ENCODE measurements around the gene ZFHX3. TPM values are rescaled to one million over a fixed set of nuclear protein-coding genes. Genes with fewer than 3 reads are reported as not detected.

ZFHX3 gene
- total and polyA plus RNA-seq, 9 of the 15 experiments (the other 6 are each of a cell fraction or from before 2014, with no cell fraction given) = 0.01 to 0.23 (median 0.06) TPM; not detected in 4

DNA sequence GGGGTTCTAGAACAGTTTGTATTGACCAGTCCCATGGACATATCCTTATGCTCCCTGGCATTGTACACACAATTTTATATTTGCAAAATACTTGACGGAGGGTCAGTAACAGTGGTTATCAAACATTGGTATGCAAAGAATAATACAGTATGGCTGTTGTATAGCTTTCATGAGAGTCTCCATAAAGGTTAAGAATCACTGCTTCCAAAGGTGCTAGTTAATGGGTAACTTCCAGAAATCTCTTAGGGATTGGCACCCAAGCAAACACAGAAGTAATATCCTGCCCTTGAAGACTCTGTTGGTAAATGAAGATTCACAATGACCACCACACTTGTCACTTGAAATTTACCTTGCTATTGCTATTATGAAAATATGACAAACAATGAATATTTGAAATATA, 239.2 kb downstream of the ZFHX3 start (continued):
- no peak for TF ChIP-seq PHB2 (IDR thresholded peaks at IDR 0.05; ENCODE audit: low read depth)

DNA sequence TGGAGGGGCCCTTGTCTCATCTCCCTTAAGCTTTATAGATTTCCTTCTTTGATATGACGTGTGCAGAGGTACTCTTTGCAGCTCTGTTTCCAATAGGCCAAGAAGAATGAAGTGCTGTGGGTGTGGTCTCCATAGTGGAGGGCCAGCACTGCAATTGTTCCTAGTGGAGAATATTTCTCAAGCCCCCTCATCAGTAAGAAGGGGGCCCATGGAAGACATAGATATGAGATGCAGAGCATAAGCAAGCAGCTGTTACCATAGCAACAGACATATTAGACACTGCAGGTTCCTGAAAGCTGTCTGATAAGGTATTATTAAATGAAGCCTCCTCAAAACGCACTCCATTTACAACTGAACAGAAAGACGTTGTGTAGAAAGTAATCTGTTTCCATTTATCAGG, 240.7 kb downstream of the ZFHX3 start:
- POLR2A ChIA-PET = interaction anchor here (1.3 kb wide), 1 partner anchor 11 kb away, joined by 5 read pairs; no protein-coding TSS in a partner anchor
- no peaks in the 10 kb centered on the region for H3K27me3 ChIP-seq (ENCODE audit: control insufficient read depth in 2 of 2, insufficient read depth in 2 of 2, low read length in 2 of 2)
- in situ Hi-C loops (cut with MboI) (no loop called here), intact Hi-C loops (cut with micrococcal nuclease) (no loop called here)
- no peak overlapping the region for H3K27ac ChIP-seq (ENCODE audit: extremely low read depth, low read depth, low read length)
- no TSS peak for BruUV-seq (replicated peaks)
- H3K36me3 ChIP-seq (ENCODE audit: control insufficient read depth, insufficient read depth, low read length) = no peaks in the 10 kb centered on the region
- CTCF ChIA-PET (ENCODE audit: low intra/inter-chr PET ratio) = no interaction called here
- no peak overlapping the region for H2AFZ ChIP-seq (ENCODE audit: low read depth, low read length)
- ATAC-seq = no peak
- H3K4me1 ChIP-seq (replicated peaks in 1 of 2; ENCODE audit: control insufficient read depth in 2 of 2, insufficient read depth in 2 of 2, low read length in 2 of 2) = no peaks in the 10 kb centered on the region; a peak in 1 of 5 replicates
- H3K9me1 ChIP-seq (ENCODE audit: control insufficient read depth, insufficient read depth, low read length) = no peaks in the 10 kb centered on the region
- no peak overlapping the region for H3K4me2 ChIP-seq (ENCODE audit: insufficient read depth, low read length)
- no peaks in the 10 kb centered on the region; the same call in 1 of the 2 replicates for H4K20me1 ChIP-seq (replicated peaks; ENCODE audit: control insufficient read depth, insufficient read depth, low read length)
- no peak overlapping the region for H3K9ac ChIP-seq (ENCODE audit: insufficient read depth in 1 of 2, low read depth in 2 of 2, low read length in 2 of 2)
- no peaks in the 10 kb centered on the region for H3K9me3 ChIP-seq (replicated peaks; ENCODE audit: control insufficient read depth, insufficient read depth, low read depth, low read length)
- H3K4me3 ChIP-seq = no peak overlapping the region
- TF ChIP-seq RFX1 (IDR thresholded peaks at IDR 0.05) (peak; percentile 79), KDM1A (IDR thresholded peaks at IDR 0.05) (no peak)
- no peak for FAIRE-seq
- 0% methylated on average over 3 of the region's 3 CpGs for WGBS (ENCODE audit: insufficient coverage, low coverage, missing lambda C conversion rate)
- no peaks in the 10 kb centered on the region for H3K79me2 ChIP-seq (ENCODE audit: control insufficient read depth, insufficient read depth, low read length)
- no peak for DNase-seq (ENCODE audit: extremely low read depth in 1 of 4, low spot score in 3 of 4)

- no peaks in the 10 kb centered on the region for H3K9me1 ChIP-seq (ENCODE audit: control insufficient read depth, insufficient read depth, low read length)
- DNase-seq (ENCODE audit: extremely low read depth in 1 of 4, low spot score in 3 of 4) (no peak), ATAC-seq (no peak), FAIRE-seq (no peak)
- H3K27me3 ChIP-seq (ENCODE audit: control insufficient read depth in 2 of 2, insufficient read depth in 2 of 2, low read length in 2 of 2) = no peaks in the 10 kb centered on the region
- H3K79me2 ChIP-seq (ENCODE audit: control insufficient read depth, insufficient read depth, low read length) = no peaks in the 10 kb centered on the region
- no peaks in the 10 kb centered on the region for H3K4me1 ChIP-seq (replicated peaks in 1 of 2; ENCODE audit: control insufficient read depth in 2 of 2, insufficient read depth in 2 of 2, low read length in 2 of 2)
- intact Hi-C loops (cut with micrococcal nuclease) (no loop called here), in situ Hi-C loops (cut with MboI) (no loop called here)
- no TSS peak for BruUV-seq (replicated peaks)
- H3K36me3 ChIP-seq (ENCODE audit: control insufficient read depth, insufficient read depth, low read length) = no peaks in the 10 kb centered on the region
- 17% methylated on average over 3 of the region's 3 CpGs for WGBS (ENCODE audit: insufficient coverage, low coverage, missing lambda C conversion rate)
- ChIA-PET CTCF (ENCODE audit: low intra/inter-chr PET ratio) (no interaction called here), POLR2A (interaction anchor here (2.1 kb wide), 1 partner anchor 13 kb away, joined by 5 read pairs; no protein-coding TSS in a partner anchor)
- no peaks in the 10 kb centered on the region for H4K20me1 ChIP-seq (replicated peaks; ENCODE audit: control insufficient read depth, insufficient read depth, low read length)
- no peak overlapping the region for H3K4me3 ChIP-seq
- H3K4me2 ChIP-seq (ENCODE audit: insufficient read depth, low read length) = no peak overlapping the region
- no peak for TF ChIP-seq STAT6 (CRISPR knock-in tag; IDR thresholded peaks at IDR 0.05)
- H3K9me3 ChIP-seq (replicated peaks; ENCODE audit: control insufficient read depth, insufficient read depth, low read depth, low read length) = no peaks in the 10 kb centered on the region
- H3K9ac ChIP-seq (ENCODE audit: insufficient read depth in 1 of 2, low read depth in 2 of 2, low read length in 2 of 2) = no peak overlapping the region
- no peak overlapping the region for H2AFZ ChIP-seq (ENCODE audit: low read depth, low read length)
- H3K27ac ChIP-seq (ENCODE audit: extremely low read depth, low read depth, low read length) = no peak overlapping the region
Observed at GRCh38 chr16:72805486-72805885, 242.4 kb downstream of the ZFHX3 start.

All from K562 (cell line).